Endothelial cell (in vitro differentiated cells): ENCODE results near the gene SDCCAG8. TPM values are rescaled to one million over a fixed set of nuclear protein-coding genes. Genes with fewer than 3 reads are reported as not detected.

Experiments
- DNase-seq: peaks from one replicate; pipeline ENCODE4 v3.0.0; 2021; ENCODE audit warnings: low spot score
- H3K27ac Mint-ChIP-seq: one replicate; pipeline ENCODE4 v1.8.0; 2021; ENCODE audit warnings: mixed read lengths, inconsistent platforms; ENCODE audit not compliant: unreplicated experiment
- H3K27me3 Mint-ChIP-seq: one replicate; pipeline ENCODE4 v1.8.0; 2021; ENCODE audit warnings: mild to moderate bottlenecking, moderate library complexity, mixed read lengths, inconsistent platforms; ENCODE audit not compliant: unreplicated experiment
- H3K36me3 Mint-ChIP-seq: one replicate; pipeline ENCODE4 v1.8.0; 2021; ENCODE audit warnings: mild to moderate bottlenecking, low read depth, mixed read lengths, inconsistent platforms; ENCODE audit not compliant: unreplicated experiment
- H3K4me1 Mint-ChIP-seq: one replicate; pipeline ENCODE4 v1.8.0; 2021; ENCODE audit warnings: mild to moderate bottlenecking, mixed read lengths, inconsistent platforms; ENCODE audit not compliant: unreplicated experiment
- H3K4me3 Mint-ChIP-seq: one replicate; pipeline ENCODE4 v1.8.0; 2021; ENCODE audit warnings: mild to moderate bottlenecking, mixed read lengths, inconsistent platforms; ENCODE audit not compliant: unreplicated experiment
- H3K9me3 Mint-ChIP-seq: one replicate; pipeline ENCODE4 v1.8.0; 2021; ENCODE audit warnings: mixed read lengths, inconsistent platforms; ENCODE audit not compliant: unreplicated experiment
- total RNA-seq: library from RNA; stranded (reverse); fragmentation: NEBNext Ultra II Directional; extraction: Animal tissue kit (Norgen Biotek cat#: 25700); gene quantifications from one replicate; pipeline ENCODE4 v1.2.1, GENCODE V29; 2021; ENCODE audit not compliant: unreplicated experiment
- TF ChIP-seq, protein P1 (sequence below): fragments of 200-600 bp; sonication (generic); IDR thresholded peaks from one replicate; pipeline ENCODE4 v1.5.0; 2021; ENCODE audit warnings: antibody characterized with exemption; ENCODE audit not compliant: unreplicated experiment

The SDCCAG8 gene
- total RNA-seq, 1 donor from 2014 or later: 41.9 TPM

DNA sequence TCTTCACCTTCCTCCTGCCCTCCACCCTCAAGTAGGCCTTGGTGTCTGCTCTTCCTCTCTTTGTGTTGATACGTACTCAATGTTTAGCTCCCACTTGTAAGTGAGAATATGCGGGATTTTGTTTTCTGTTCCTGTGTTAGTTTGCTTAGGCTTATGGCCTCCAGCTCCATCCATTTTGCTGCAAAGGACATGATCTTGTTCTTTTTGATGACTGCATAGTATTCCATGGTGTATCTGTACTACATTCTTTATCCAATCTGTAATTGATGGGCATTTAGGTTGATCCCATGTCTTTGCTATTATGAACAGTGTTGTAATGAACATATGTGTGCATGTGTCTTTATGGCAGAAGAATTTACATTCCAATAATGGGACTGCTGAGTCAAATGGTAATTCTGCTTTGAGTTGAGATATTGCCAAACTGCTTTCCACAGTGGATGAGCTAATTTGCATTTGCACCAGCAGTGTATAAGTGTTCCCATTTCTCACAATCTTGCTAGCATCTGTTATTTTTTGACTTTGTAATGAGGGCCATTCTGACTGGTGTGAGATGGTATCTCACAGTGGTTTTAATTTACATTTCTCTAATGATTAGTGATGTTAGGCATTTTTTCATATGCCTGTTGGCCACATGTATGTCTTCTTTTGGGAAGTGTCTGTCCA is 272.7 kb downstream of the SDCCAG8 start:
- TF ChIP-seq, protein P1, sequence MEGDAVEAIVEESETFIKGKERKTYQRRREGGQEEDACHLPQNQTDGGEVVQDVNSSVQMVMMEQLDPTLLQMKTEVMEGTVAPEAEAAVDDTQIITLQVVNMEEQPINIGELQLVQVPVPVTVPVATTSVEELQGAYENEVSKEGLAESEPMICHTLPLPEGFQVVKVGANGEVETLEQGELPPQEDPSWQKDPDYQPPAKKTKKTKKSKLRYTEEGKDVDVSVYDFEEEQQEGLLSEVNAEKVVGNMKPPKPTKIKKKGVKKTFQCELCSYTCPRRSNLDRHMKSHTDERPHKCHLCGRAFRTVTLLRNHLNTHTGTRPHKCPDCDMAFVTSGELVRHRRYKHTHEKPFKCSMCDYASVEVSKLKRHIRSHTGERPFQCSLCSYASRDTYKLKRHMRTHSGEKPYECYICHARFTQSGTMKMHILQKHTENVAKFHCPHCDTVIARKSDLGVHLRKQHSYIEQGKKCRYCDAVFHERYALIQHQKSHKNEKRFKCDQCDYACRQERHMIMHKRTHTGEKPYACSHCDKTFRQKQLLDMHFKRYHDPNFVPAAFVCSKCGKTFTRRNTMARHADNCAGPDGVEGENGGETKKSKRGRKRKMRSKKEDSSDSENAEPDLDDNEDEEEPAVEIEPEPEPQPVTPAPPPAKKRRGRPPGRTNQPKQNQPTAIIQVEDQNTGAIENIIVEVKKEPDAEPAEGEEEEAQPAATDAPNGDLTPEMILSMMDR: no peak
- Mint-ChIP-seq H3K27ac (no peak overlapping the region), H3K9me3 (no peaks in the 10 kb centered on the region), H3K36me3 (peaks cover 3% of the 10 kb centered on the region), H3K4me1 (peaks cover 8% of the 10 kb centered on the region), H3K4me3 (no peak overlapping the region), H3K27me3 (peaks cover 2% of the 10 kb centered on the region)
- DNase-seq: no peak

DNA sequence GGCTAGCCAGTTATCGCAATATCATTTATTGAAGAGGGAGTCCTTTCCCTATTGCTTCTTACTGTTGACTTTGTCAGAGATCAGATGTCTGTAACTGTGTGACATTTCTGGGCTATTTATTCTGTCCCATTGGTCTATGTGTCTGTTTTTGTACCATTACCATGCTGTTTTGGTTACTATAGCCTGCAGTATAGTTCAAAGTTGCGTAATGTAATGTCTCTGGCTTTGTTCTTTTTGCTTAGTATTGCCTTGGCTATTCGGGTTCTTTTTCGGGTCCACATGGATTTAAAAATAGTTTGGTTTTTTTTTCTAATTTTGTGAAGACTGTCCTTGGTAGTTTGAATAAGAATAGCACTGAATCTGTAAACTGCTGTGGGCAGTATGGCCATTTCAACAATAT is 273.7 kb downstream of the SDCCAG8 start:
- Mint-ChIP-seq H3K4me1 (peaks cover 7% of the 10 kb centered on the region), H3K27me3 (peaks cover 2% of the 10 kb centered on the region), H3K36me3 (peaks cover 3% of the 10 kb centered on the region), H3K27ac (no peak overlapping the region), H3K9me3 (no peaks in the 10 kb centered on the region), H3K4me3 (no peak overlapping the region)
- TF ChIP-seq, protein P1: no peak
- DNase-seq: no peak

DNA sequence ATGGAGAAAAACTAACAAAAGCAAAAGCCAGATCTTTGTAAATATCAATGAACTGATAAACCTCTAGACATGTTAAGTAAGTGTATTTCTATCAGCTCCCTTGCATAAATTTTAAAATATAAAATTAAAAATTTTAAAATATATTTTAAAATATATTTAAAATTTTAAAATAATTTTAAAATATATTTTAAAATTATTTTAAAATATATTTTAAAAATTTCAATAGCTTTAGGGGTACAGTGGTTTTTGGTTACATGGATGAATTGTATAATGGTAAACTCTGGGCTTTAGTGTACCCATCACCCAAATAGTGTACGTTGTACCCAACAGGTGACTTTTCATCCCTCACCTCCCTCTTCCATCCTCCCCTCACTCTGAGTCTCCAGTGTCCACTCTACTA is 279.2 kb downstream of the SDCCAG8 start:
- H3K9me3 Mint-ChIP-seq: no peaks in the 10 kb centered on the region

DNA sequence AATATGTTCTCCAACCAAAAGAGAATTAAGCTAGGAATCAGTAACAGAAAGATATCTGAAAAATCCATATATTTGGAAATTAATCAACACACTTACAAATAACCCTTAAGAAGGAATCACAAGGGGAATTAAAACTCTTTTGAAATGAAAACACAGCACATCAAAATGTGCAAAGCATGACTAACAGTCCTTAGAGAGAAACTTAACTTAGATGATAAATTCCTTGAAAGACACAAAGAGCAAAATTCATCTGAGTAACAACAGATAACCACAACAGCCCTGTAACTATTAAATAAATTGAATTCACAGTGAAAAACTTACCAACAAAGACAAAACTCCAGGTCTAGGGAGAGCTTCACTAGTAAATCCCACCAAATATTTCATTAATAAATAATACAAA is 283.8 kb downstream of the SDCCAG8 start:
- Mint-ChIP-seq H3K9me3 (no peaks in the 10 kb centered on the region), H3K4me1 (peaks cover 9% of the 10 kb centered on the region), H3K27me3 (no peaks in the 10 kb centered on the region), H3K36me3 (no peaks in the 10 kb centered on the region), H3K27ac (no peak overlapping the region), H3K4me3 (no peak overlapping the region)
- TF ChIP-seq, protein P1: no peak
- no peak for DNase-seq

More for the DNA sequence above, 279.2 kb downstream of the SDCCAG8 start:
- Mint-ChIP-seq H3K27me3 (no peaks in the 10 kb centered on the region), H3K4me1 (peaks cover 7% of the 10 kb centered on the region), H3K36me3 (no peaks in the 10 kb centered on the region), H3K27ac (no peak overlapping the region), H3K4me3 (no peak overlapping the region)
- TF ChIP-seq, protein P1: no peak
- DNase-seq: no peak

DNA sequence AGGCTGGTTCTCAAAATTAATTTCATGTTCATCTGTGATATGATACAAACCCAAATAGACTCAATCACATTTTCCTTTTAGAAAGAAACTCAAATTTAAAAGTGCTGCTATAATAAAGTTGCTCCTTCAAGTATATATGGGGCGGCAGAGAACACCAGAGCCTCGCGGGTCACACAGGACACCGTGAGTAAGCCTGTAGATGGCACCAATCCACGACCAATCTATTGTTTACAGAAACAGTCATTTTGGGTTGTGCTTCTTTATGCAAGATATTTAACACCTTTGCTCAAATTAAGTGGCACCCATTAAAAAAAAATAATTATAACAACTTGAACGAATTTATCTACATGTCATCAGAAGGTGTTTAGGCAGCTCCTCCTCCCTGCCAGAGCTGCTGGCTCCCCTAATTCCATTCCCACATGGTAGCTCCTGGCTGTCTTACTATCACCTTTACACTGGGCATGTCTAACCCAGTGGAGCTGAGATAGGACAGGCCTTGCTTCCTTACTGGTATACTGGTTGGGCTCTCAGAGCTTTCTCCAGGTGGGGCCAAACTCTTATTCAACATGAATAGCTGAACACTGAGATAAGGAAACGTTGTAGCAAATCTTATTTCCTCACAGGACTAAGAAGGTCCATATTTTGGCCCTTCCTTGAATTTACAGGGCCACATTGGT is 287.0 kb downstream of the SDCCAG8 start:
- H3K27me3 Mint-ChIP-seq: no peaks in the 10 kb centered on the region
- no peak overlapping the region for H3K27ac Mint-ChIP-seq
- no peaks in the 10 kb centered on the region for H3K9me3 Mint-ChIP-seq
- no peaks in the 10 kb centered on the region for H3K36me3 Mint-ChIP-seq
- DNase-seq: no peak
- H3K4me1 Mint-ChIP-seq: peaks cover 2% of the 10 kb centered on the region
- H3K4me3 Mint-ChIP-seq: no peak overlapping the region
- TF ChIP-seq, protein P1: no peak
